GM12878 (cell line): ENCODE measurements around the gene XDH. TPM values are rescaled to one million over a fixed set of nuclear protein-coding genes. Genes with fewer than 3 reads are reported as not detected.

Experiments used
- ATAC-seq: fragments of 200-7000 bp; cut with Tn5 transposase; 3 replicates; pipeline ENCODE4 v1.9.1; 2020; ENCODE audit warnings: mild to moderate bottlenecking, moderate library complexity
- BruUV-seq: library from RNA; stranded (reverse); fragments of 400-500 nt; replicated peaks from 2 replicates; lab custom pipeline; 2021; lab: Mats Ljungman, UMichigan
- CTCF ChIA-PET: fragments of 300-600 bp; sonication (Branson Sonifier 250); formaldehyde crosslinking; extraction: SDS; loops from one replicate; lab custom pipeline; 2021; ENCODE audit warnings: inconsistent platforms; lab: Yijun Ruan, JAX
- POLR2A ChIA-PET: fragments of 350-600 bp; formaldehyde crosslinking; extraction: SDS; loops from one replicate; lab custom pipeline; 2021; ENCODE audit warnings: inconsistent platforms; lab: Charles Lee
- RAD21 ChIA-PET: fragments of 300-600 bp; sonication (Branson Sonifier 250); formaldehyde crosslinking; loops from one replicate; lab custom pipeline; 2023; ENCODE audit warnings: antibody characterized with exemption; ENCODE audit not compliant: unreplicated experiment; lab: Charles Lee
- SMC1A ChIA-PET: fragments of 300-600 bp; sonication (Branson Sonifier 250); formaldehyde crosslinking; loops from one replicate; lab custom pipeline; 2023; ENCODE audit not compliant: unreplicated experiment, uncharacterized antibody; lab: Charles Lee
- DNase-seq: peaks from one replicate; pipeline ENCODE4 v3.0.0-alpha.2; 2011; ENCODE audit warnings: low read depth, low spot score
- FAIRE-seq: peaks from 3 replicates; lab custom pipeline; 2011; peaks lifted over from hg19 to GRCh38; lab: Jason Lieb, UNC
- H2AFZ ChIP-seq: 2 replicates; pipeline ENCODE4 v1.6.0; 2011; ENCODE audit warnings: low read depth, low read length, control low read depth; ENCODE audit not compliant: control insufficient read depth
- H3K27ac ChIP-seq: 2 replicates; pipeline ENCODE4 v1.5.1; 2011; ENCODE audit warnings: control low read depth; ENCODE audit not compliant: control insufficient read depth, insufficient read depth
- H3K27me3 ChIP-seq, 2 experiments: replicated peaks in 1 of 2; 2 replicates each; pipeline versions ENCODE4 v1.6.0 to v1.6.1; 2011; ENCODE audit warnings: low read length in 1 of 2; ENCODE audit not compliant: control insufficient read depth in 2 of 2, insufficient read depth in 2 of 2
- H3K36me3 ChIP-seq, 2 experiments: 2 replicates each; pipeline ENCODE4 v1.5.1; 2011; ENCODE audit warnings: low read length in 1 of 2; ENCODE audit not compliant: control insufficient read depth in 2 of 2, insufficient read depth in 2 of 2
- H3K4me1 ChIP-seq: 2 replicates; pipeline ENCODE4 v1.6.1; 2011; ENCODE audit warnings: mild to moderate bottlenecking, low read length, moderate library complexity, mixed read lengths; ENCODE audit not compliant: control insufficient read depth, insufficient read depth
- H3K4me2 ChIP-seq: 2 replicates; pipeline ENCODE4 v1.6.0; 2011; ENCODE audit warnings: control low read depth; ENCODE audit not compliant: control insufficient read depth, insufficient read depth
- H3K4me3 ChIP-seq: fragments of 200-600 bp; sonication (generic); 2 replicates; pipeline ENCODE4 v1.5.1; 2016
- H3K79me2 ChIP-seq: 2 replicates; pipeline ENCODE4 v1.6.0; 2011; ENCODE audit warnings: low read length; ENCODE audit not compliant: control insufficient read depth, insufficient read depth
- H3K9ac ChIP-seq: 2 replicates; pipeline ENCODE4 v1.8.0; 2011; ENCODE audit warnings: low read length, control low read depth, mixed read lengths; ENCODE audit not compliant: control insufficient read depth, insufficient read depth
- H3K9me3 ChIP-seq: replicated peaks from 3 replicates; pipeline ENCODE4 v1.5.1; 2011; ENCODE audit warnings: mild to moderate bottlenecking, low read length; ENCODE audit not compliant: control insufficient read depth, insufficient read depth
- H4K20me1 ChIP-seq: 2 replicates; pipeline ENCODE4 v1.6.0; 2011; ENCODE audit not compliant: control insufficient read depth, insufficient read depth
- BCL11A ChIP-seq: IDR thresholded peaks from 2 replicates; pipeline ENCODE4 v1.6.1; 2011; ENCODE audit warnings: low read depth, low read length
- BRCA1 ChIP-seq: IDR thresholded peaks from 2 replicates; pipeline ENCODE4 v1.6.1; 2011; ENCODE audit warnings: low read depth, low read length, improper control_type of control experiment
- CBFB ChIP-seq: IDR thresholded peaks from 2 replicates; pipeline ENCODE4 v1.6.1; 2016; ENCODE audit warnings: antibody characterized with exemption, low read depth
- EGR1 ChIP-seq, 2 experiments: IDR thresholded peaks; 1 replicate in 1 of 2; 2 replicates in 1 of 2; pipeline ENCODE4 v1.6.1; 2011 to 2012; ENCODE audit warnings: low read depth in 2 of 2, low read length in 2 of 2, borderline replicate concordance in 1 of 2, mild to moderate bottlenecking in 1 of 2, moderate library complexity in 1 of 2
- KAT2A ChIP-seq: conservative IDR thresholded peaks from 2 replicates; pipeline ENCODE4 v1.6.1; 2011; ENCODE audit warnings: low read depth, low read length; ENCODE audit not compliant: control insufficient read depth
- POLR2AphosphoS5 ChIP-seq: IDR thresholded peaks from 2 replicates; pipeline ENCODE4 v1.6.1; 2011; ENCODE audit warnings: mild to moderate bottlenecking, low read length, inconsistent platforms
- RB1 ChIP-seq: fragments of 450-650 bp; formaldehyde crosslinking; IDR thresholded peaks from 2 replicates; pipeline ENCODE4 v1.6.1; 2017; ENCODE audit warnings: mild to moderate bottlenecking, borderline replicate concordance
- RCOR1 ChIP-seq: conservative IDR thresholded peaks from 2 replicates; pipeline ENCODE4 v1.6.1; 2012; ENCODE audit warnings: low read depth, low read length, improper control_type of control experiment
- STAT3 ChIP-seq: IDR thresholded peaks from 2 replicates; pipeline ENCODE4 v1.6.1; 2011; ENCODE audit warnings: low read depth, low read length, improper control_type of control experiment
- YY1 ChIP-seq: IDR thresholded peaks from 2 replicates; pipeline ENCODE4 v1.6.1; 2011; ENCODE audit warnings: low read depth, mild to moderate bottlenecking, low read length
- WGBS: methylation state at CpG from one replicate; pipeline ENCODE4 v1.1.6; 2016; ENCODE audit warnings: low lambda C conversion rate; ENCODE audit not compliant: insufficient replicate concordance, insufficient coverage; ENCODE audit errors: missing lambda C conversion rate; 5-methylcytosine and 5-hydroxymethylcytosine counted together
- in situ Hi-C: fragments of 300-500 bp; cut with MboI; formaldehyde crosslinking; loops from 9 replicates; pipeline ENCODE4 v1.14.3; 2018; ENCODE audit warnings: mixed read lengths
- intact Hi-C: fragments of 100-400 bp; cut with micrococcal nuclease; formaldehyde crosslinking; loops from one replicate; pipeline ENCODE4 v1.14.2; 2022; ENCODE audit not compliant: unreplicated experiment
- polyA plus RNA-seq, 11 experiments: library from polyadenylated mRNA; depleted of rRNA in 4 of 11; unstranded in 6 of 11; stranded (reverse) in 5 of 11; fragments of >200 nt; fragmentation: Nextera tagmentation in 4 of 11; fragmentation: Illumina TruSeq in 1 of 11; extraction: Ambion mirVana in 4 of 11; extraction: Trizol in 1 of 11; gene quantifications; 1 replicate in 1 of 11; 2 replicates in 10 of 11; pipeline versions ENCODE4 v1.2.1 to v1.2.3, GENCODE V29; 2011 to 2016; ENCODE audit warnings: inconsistent platforms in 2 of 11, missing spikeins in 2 of 11, low read depth in 1 of 11
- total RNA-seq, 4 experiments: library from RNA; depleted of rRNA in 3 of 4; stranded (reverse); fragments of >200 nt in 3 of 4; fragmentation: Illumina TruSeq in 1 of 4; extraction: Trizol in 1 of 4; gene quantifications; 2 replicates each; pipeline versions ENCODE4 v1.2.1 to v1.2.3, GENCODE V29; 2013 to 2021
- TF ChIP-seq, protein P1 (sequence below): IDR thresholded peaks from 2 replicates; pipeline ENCODE4 v1.6.1; 2012; ENCODE audit warnings: low read length, inconsistent platforms
- TF ChIP-seq, protein P2 (sequence below): fragments of 450-650 bp; IDR thresholded peaks from 2 replicates; pipeline ENCODE4 v1.6.1; 2016; ENCODE audit warnings: mild to moderate bottlenecking

The XDH gene
- total and polyA plus RNA-seq, 10 of the 15 experiments (the other 5 are each of a cell fraction or from before 2014, with no cell fraction given) = 0.01 TPM; not detected in 9

DNA sequence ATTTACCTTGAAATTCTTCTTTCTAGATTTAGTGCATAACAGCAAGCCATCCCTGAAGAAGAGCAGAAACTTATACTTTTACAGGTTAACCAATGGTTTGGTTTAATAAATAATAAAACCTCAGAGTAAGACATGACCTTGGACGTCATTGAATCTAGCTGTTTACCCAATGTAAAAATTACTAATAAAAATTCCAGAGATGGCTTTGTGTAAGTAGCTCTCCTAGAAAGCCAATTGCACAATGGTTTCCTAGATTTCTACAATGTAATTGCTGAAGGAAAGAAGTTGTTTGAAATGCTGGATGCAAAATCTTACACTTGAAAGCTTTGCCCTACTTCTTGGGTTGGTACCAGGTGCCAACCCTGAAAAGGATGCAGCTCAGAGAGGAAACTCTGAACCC lies 1.5 kb downstream of the XDH start:
- FAIRE-seq = no peak
- Histone ChIP-seq H3K9me3 (no peaks in the 10 kb centered on the region), H3K4me3 (no peak overlapping the region), H3K27ac (no peak overlapping the region), H3K4me2 (no peak overlapping the region), H3K9ac (no peak overlapping the region), H2AFZ (no peak overlapping the region), H3K27me3 (no peaks in the 10 kb centered on the region), H3K79me2 (no peaks in the 10 kb centered on the region), H3K36me3 (no peaks in the 10 kb centered on the region), H4K20me1 (no peaks in the 10 kb centered on the region), H3K4me1 (no peaks in the 10 kb centered on the region)
- SMC1A ChIA-PET = no interaction called here
- RAD21 ChIA-PET = no interaction called here
- no peak for DNase-seq
- BruUV-seq = no TSS peak
- CTCF ChIA-PET = interaction anchor here (1.4 to 1.5 kb wide), 2 partner anchors 11 to 110 kb away, joined by 3 to 4 read pairs; no protein-coding TSS in a partner anchor
- TF ChIP-seq BRCA1 = no peak
- no peak for TF ChIP-seq POLR2AphosphoS5
- no peak for TF ChIP-seq KAT2A
- TF ChIP-seq, protein P1, sequence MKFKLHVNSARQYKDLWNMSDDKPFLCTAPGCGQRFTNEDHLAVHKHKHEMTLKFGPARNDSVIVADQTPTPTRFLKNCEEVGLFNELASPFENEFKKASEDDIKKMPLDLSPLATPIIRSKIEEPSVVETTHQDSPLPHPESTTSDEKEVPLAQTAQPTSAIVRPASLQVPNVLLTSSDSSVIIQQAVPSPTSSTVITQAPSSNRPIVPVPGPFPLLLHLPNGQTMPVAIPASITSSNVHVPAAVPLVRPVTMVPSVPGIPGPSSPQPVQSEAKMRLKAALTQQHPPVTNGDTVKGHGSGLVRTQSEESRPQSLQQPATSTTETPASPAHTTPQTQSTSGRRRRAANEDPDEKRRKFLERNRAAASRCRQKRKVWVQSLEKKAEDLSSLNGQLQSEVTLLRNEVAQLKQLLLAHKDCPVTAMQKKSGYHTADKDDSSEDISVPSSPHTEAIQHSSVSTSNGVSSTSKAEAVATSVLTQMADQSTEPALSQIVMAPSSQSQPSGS = no peak
- no peak for TF ChIP-seq RCOR1
- POLR2A ChIA-PET = no interaction called here
- 19% methylated on average over 1 of the region's 1 CpG for WGBS
- no peak for ATAC-seq
- intact Hi-C loops = loop anchor here (5.0 kb wide), 1 partner anchor 109 kb away; no protein-coding TSS in a partner anchor
- in situ Hi-C loops = no loop called here

DNA sequence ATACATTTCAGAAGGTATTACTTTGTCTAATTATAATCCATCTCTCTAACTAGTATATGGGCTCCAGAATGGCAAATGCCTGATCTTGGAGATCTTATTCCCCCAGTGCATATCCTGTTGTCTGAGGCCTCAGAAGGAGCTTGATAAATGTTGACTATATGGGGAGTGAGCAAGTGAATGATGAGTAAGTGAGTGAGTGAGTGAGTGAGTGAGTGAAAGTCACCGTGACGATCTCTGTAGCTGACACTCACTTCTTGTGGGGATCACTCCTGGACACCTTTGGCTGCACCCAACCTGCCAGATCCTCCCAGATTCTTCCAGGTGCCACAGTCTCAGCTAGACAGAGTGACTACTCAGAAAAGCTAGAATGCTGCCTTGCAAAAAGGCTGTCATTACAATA lies 2.8 kb downstream of the XDH start:
- CTCF ChIA-PET = interaction anchor here (1.5 kb wide), 1 partner anchor 111 kb away, joined by 3 read pairs; no protein-coding TSS in a partner anchor
- RAD21 ChIA-PET = no interaction called here
- Histone ChIP-seq H3K27me3 (no peaks in the 10 kb centered on the region), H3K4me2 (no peak overlapping the region), H3K79me2 (no peaks in the 10 kb centered on the region), H3K4me3 (no peak overlapping the region), H3K9ac (no peak overlapping the region), H3K36me3 (no peaks in the 10 kb centered on the region), H3K27ac (no peak overlapping the region), H3K9me3 (no peaks in the 10 kb centered on the region), H2AFZ (no peak overlapping the region), H3K4me1 (no peaks in the 10 kb centered on the region), H4K20me1 (no peaks in the 10 kb centered on the region)
- POLR2A ChIA-PET = no interaction called here
- FAIRE-seq = no peak
- intact Hi-C loops = loop anchor here (5.0 kb wide), 1 partner anchor 111 kb away; no protein-coding TSS in a partner anchor
- in situ Hi-C loops = no loop called here
- 0% methylated on average over 2 of the region's 2 CpGs for WGBS
- DNase-seq = no peak
- no peak for ATAC-seq
- BruUV-seq = no TSS peak
- SMC1A ChIA-PET = interaction anchor here (0.5 kb wide), 1 partner anchor 1238 kb away, joined by 4 read pairs; no protein-coding TSS in a partner anchor
- no peak for TF ChIP-seq STAT3
- no peak for TF ChIP-seq EGR1 (IDR thresholded peaks at IDR 0.05; ENCODE audit: borderline replicate concordance in 1 of 2, low read depth in 2 of 2, low read length in 2 of 2)
- TF ChIP-seq, protein P2, sequence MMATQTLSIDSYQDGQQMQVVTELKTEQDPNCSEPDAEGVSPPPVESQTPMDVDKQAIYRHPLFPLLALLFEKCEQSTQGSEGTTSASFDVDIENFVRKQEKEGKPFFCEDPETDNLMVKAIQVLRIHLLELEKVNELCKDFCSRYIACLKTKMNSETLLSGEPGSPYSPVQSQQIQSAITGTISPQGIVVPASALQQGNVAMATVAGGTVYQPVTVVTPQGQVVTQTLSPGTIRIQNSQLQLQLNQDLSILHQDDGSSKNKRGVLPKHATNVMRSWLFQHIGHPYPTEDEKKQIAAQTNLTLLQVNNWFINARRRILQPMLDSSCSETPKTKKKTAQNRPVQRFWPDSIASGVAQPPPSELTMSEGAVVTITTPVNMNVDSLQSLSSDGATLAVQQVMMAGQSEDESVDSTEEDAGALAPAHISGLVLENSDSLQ = no peak
- no peak for TF ChIP-seq BCL11A
- TF ChIP-seq CBFB = no peak
- no peak for TF ChIP-seq RB1
- no peak for TF ChIP-seq YY1
